H9 (cell line): Measurements from ENCODE around the gene CDKAL1. TPM values are rescaled to one million over a fixed set of nuclear protein-coding genes. Genes with fewer than 3 reads are reported as not detected.

Source experiments
- DNase-seq: peaks from one replicate; pipeline ENCODE4 v3.0.0-alpha.2; 2017
- H2AFZ ChIP-seq: one replicate; pipeline ENCODE4 v1.6.1; 2013; ENCODE audit warnings: mild to moderate bottlenecking, low read length, control low read depth, moderate library complexity
- H2AK5ac ChIP-seq: 2 replicates; pipeline ENCODE4 v1.6.1; 2013; ENCODE audit warnings: low read length, control low read depth, mixed read lengths; ENCODE audit not compliant: insufficient read length
- H2BK120ac ChIP-seq: one replicate; pipeline ENCODE4 v1.6.1; 2013; ENCODE audit warnings: low read depth, mild to moderate bottlenecking, low read length, control low read depth, inconsistent platforms; ENCODE audit not compliant: poor library complexity, severe bottlenecking
- H2BK12ac ChIP-seq: 2 replicates; pipeline ENCODE4 v1.6.1; 2013; ENCODE audit warnings: low read length, control low read depth, mixed read lengths, low read depth; ENCODE audit not compliant: insufficient read length
- H2BK15ac ChIP-seq: 2 replicates; pipeline ENCODE4 v1.6.1; 2013; ENCODE audit warnings: low read depth, low read length, control low read depth
- H2BK20ac ChIP-seq: one replicate; pipeline ENCODE4 v1.6.1; 2013; ENCODE audit warnings: low read depth, mild to moderate bottlenecking, low read length, control low read depth, inconsistent platforms; ENCODE audit not compliant: poor library complexity, severe bottlenecking
- H2BK5ac ChIP-seq: 2 replicates; pipeline ENCODE4 v1.6.1; 2013; ENCODE audit warnings: low read length, control low read depth, mixed read lengths; ENCODE audit not compliant: insufficient read length
- H3K14ac ChIP-seq: 2 replicates; pipeline ENCODE4 v1.6.1; 2013; ENCODE audit warnings: low read length, control low read depth; ENCODE audit not compliant: insufficient read depth
- H3K18ac ChIP-seq: 2 replicates; pipeline ENCODE4 v1.6.1; 2013; ENCODE audit warnings: low read depth, mild to moderate bottlenecking, mixed read lengths, low read length, control low read depth; ENCODE audit not compliant: insufficient read length
- H3K23ac ChIP-seq: 2 replicates; pipeline ENCODE4 v1.6.1; 2013; ENCODE audit warnings: low read length, control low read depth, mixed read lengths, low read depth; ENCODE audit not compliant: insufficient read length
- H3K23me2 ChIP-seq: 2 replicates; pipeline ENCODE4 v1.6.1; 2013; ENCODE audit warnings: low read depth, mild to moderate bottlenecking, mixed read lengths, low read length, control low read depth; ENCODE audit not compliant: insufficient read length, poor library complexity, severe bottlenecking
- H3K27ac ChIP-seq: 2 replicates; pipeline ENCODE4 v1.5.1; 2013; ENCODE audit warnings: low read length, control low read depth, mixed read lengths, low read depth; ENCODE audit not compliant: insufficient read length
- H3K27me3 ChIP-seq: 2 replicates; pipeline ENCODE4 v1.6.1; 2013; ENCODE audit warnings: low read length, control low read depth, inconsistent platforms; ENCODE audit not compliant: insufficient read depth
- H3K4ac ChIP-seq: 2 replicates; pipeline ENCODE4 v1.6.1; 2013; ENCODE audit warnings: low read depth, mild to moderate bottlenecking, control low read depth, inconsistent platforms, low read length, moderate library complexity
- H3K4me1 ChIP-seq: 2 replicates; pipeline ENCODE4 v1.6.1; 2013; ENCODE audit warnings: low read length, control low read depth, inconsistent platforms; ENCODE audit not compliant: insufficient read depth
- H3K4me2 ChIP-seq: 2 replicates; pipeline ENCODE4 v1.6.1; 2013; ENCODE audit warnings: low read length, control low read depth, mixed read lengths; ENCODE audit not compliant: insufficient read length, insufficient read depth
- H3K56ac ChIP-seq: 2 replicates; pipeline ENCODE4 v1.6.1; 2013; ENCODE audit warnings: low read depth, mild to moderate bottlenecking, mixed read lengths, low read length, control low read depth; ENCODE audit not compliant: insufficient read length
- H3K79me1 ChIP-seq: 2 replicates; pipeline ENCODE4 v1.6.1; 2013; ENCODE audit warnings: low read depth, mild to moderate bottlenecking, moderate library complexity, low read length, control low read depth, inconsistent platforms; ENCODE audit not compliant: insufficient read depth, poor library complexity, severe bottlenecking
- H3K79me2 ChIP-seq: 2 replicates; pipeline ENCODE4 v1.6.1; 2013; ENCODE audit warnings: low read length, control low read depth, inconsistent platforms; ENCODE audit not compliant: insufficient read depth
- H3K9ac ChIP-seq: 2 replicates; pipeline ENCODE4 v1.6.1; 2013; ENCODE audit warnings: low read length, control low read depth, mixed read lengths; ENCODE audit not compliant: insufficient read length; ENCODE audit errors: extremely low read depth
- H3K9me3 ChIP-seq: one replicate; pipeline ENCODE4 v1.6.1; 2013; ENCODE audit warnings: low read depth, low read length, inconsistent platforms; ENCODE audit not compliant: control insufficient read depth
- H3T11ph ChIP-seq: one replicate; pipeline ENCODE4 v1.6.1; 2013; ENCODE audit warnings: mild to moderate bottlenecking, low read length, control low read depth, inconsistent platforms
- H4K20me1 ChIP-seq: one replicate; pipeline ENCODE4 v1.6.1; 2013; ENCODE audit not compliant: control insufficient read depth, insufficient read length, insufficient read depth
- H4K5ac ChIP-seq: 2 replicates; pipeline ENCODE4 v1.6.1; 2013; ENCODE audit warnings: low read depth, mild to moderate bottlenecking, mixed read lengths, low read length, control low read depth; ENCODE audit not compliant: insufficient read length
- H4K8ac ChIP-seq: replicated peaks from 2 replicates; pipeline ENCODE4 v1.6.1; 2013; ENCODE audit warnings: low read length, control low read depth, mixed read lengths, low read depth; ENCODE audit not compliant: insufficient read length
- H4K91ac ChIP-seq: 2 replicates; pipeline ENCODE4 v1.6.1; 2013; ENCODE audit warnings: low read depth, mild to moderate bottlenecking, moderate library complexity, mixed read lengths, low read length, control low read depth; ENCODE audit not compliant: insufficient read length
- H3K27ac Mint-ChIP-seq, 3 experiments: 2 replicates in 2 of 3; 3 replicates in 1 of 3; pipeline ENCODE4 v1.8.0; 2020 to 2021; ENCODE audit warnings: mixed read lengths in 3 of 3, mild to moderate bottlenecking in 1 of 3, moderate library complexity in 1 of 3
- H3K27me3 Mint-ChIP-seq: 2 replicates; pipeline ENCODE4 v1.8.0; 2021; ENCODE audit warnings: low read depth, mild to moderate bottlenecking, moderate library complexity, mixed read lengths
- H3K36me3 Mint-ChIP-seq, 3 experiments: 2 replicates in 2 of 3; 3 replicates in 1 of 3; pipeline ENCODE4 v1.8.0; 2020 to 2021; ENCODE audit warnings: low read depth in 3 of 3, mixed read lengths in 3 of 3; ENCODE audit not compliant: insufficient read depth in 1 of 3
- H3K4me1 Mint-ChIP-seq, 2 experiments: 2 replicates each; pipeline ENCODE4 v1.8.0; 2020; ENCODE audit warnings: mixed read lengths in 2 of 2
- H3K4me3 Mint-ChIP-seq, 2 experiments: 2 replicates in 1 of 2; 3 replicates in 1 of 2; pipeline ENCODE4 v1.8.0; 2020 to 2021; ENCODE audit warnings: mild to moderate bottlenecking in 2 of 2, mixed read lengths in 2 of 2, moderate library complexity in 1 of 2
- H3K9me3 Mint-ChIP-seq, 2 experiments: 2 replicates in 1 of 2; 3 replicates in 1 of 2; pipeline ENCODE4 v1.8.0; 2020; ENCODE audit warnings: mild to moderate bottlenecking in 2 of 2, mixed read lengths in 2 of 2, moderate library complexity in 1 of 2
- CTCF ChIP-seq: fragments of 200-600 bp; sonication (generic); conservative IDR thresholded peaks from 3 replicates; pipeline ENCODE4 v1.8.0; 2021; ENCODE audit warnings: antibody characterized with exemption, mild to moderate bottlenecking
- WGBS: extraction: QIAGEN DNeasy Blood & Tissue Kit; methylation state at CpG from one replicate; pipeline ENCODE4 v1.1.7; 2013; ENCODE audit warnings: missing lambda C conversion rate, low lambda C conversion rate, mixed read lengths; ENCODE audit not compliant: insufficient read length; ENCODE audit errors: extremely low coverage; 5-methylcytosine and 5-hydroxymethylcytosine counted together
- total RNA-seq: library from RNA; stranded (reverse); gene quantifications from 2 replicates; pipeline ENCODE4 v1.2.1, GENCODE V29; 2021

CDKAL1 gene
- total RNA-seq, 1 experiment from 2014 or later, result 23.0 TPM

- no CpG with 5 or more reads among the region's 3 CpGs for WGBS
Measured at GRCh38 chr6:21085643-21086042, 551.4 kb downstream of the CDKAL1 start.

More at GRCh38 chr6:21085643-21086042, 551.4 kb downstream of the CDKAL1 start:
- no peaks in the 10 kb centered on the region for H3K4me1 Mint-ChIP-seq
- H3K14ac ChIP-seq, result no peak overlapping the region
- no peak overlapping the region for H3K23ac ChIP-seq
- H2BK15ac ChIP-seq, result no peak overlapping the region
- no peak overlapping the region for H3T11ph ChIP-seq
- H3K4ac ChIP-seq, result no peak overlapping the region
- H3K27ac Mint-ChIP-seq, result no peak overlapping the region
- no peak overlapping the region for H2AFZ ChIP-seq
- no peak overlapping the region for H3K27ac ChIP-seq
- no peaks in the 10 kb centered on the region for H3K79me1 ChIP-seq
- no peaks in the 10 kb centered on the region; the same call in 1 of the 2 replicates for H3K27me3 Mint-ChIP-seq
- H3K27me3 ChIP-seq, result no peaks in the 10 kb centered on the region
- H3K9me3 Mint-ChIP-seq, result no peaks in the 10 kb centered on the region
- no peak overlapping the region for H3K56ac ChIP-seq
- H2BK20ac ChIP-seq, result no peak overlapping the region
- H3K4me3 Mint-ChIP-seq, result no peak overlapping the region
- no peaks in the 10 kb centered on the region for H4K20me1 ChIP-seq
- no peak for TF ChIP-seq CTCF
- H3K23me2 ChIP-seq, result no peaks in the 10 kb centered on the region
- no peak overlapping the region for H3K9ac ChIP-seq
- H3K18ac ChIP-seq, result no peak overlapping the region
- H2BK120ac ChIP-seq, result no peak overlapping the region
- no peak overlapping the region for H3K4me2 ChIP-seq
- DNase-seq, result no peak
- no peak overlapping the region for H2AK5ac ChIP-seq
- no peak overlapping the region for H2BK5ac ChIP-seq
- H4K91ac ChIP-seq, result no peak overlapping the region
- H3K4me1 ChIP-seq, result no peaks in the 10 kb centered on the region
- no peaks in the 10 kb centered on the region for H3K9me3 ChIP-seq
- H3K36me3 Mint-ChIP-seq, result no peaks in the 10 kb centered on the region
- no peak overlapping the region for H2BK12ac ChIP-seq
- no peak overlapping the region for H4K5ac ChIP-seq
- H3K79me2 ChIP-seq, result no peaks in the 10 kb centered on the region
- H4K8ac ChIP-seq, result no peak overlapping the region
